Neural progenitor cell (in vitro differentiated cells): ENCODE data around the gene GJA4. TPM values are rescaled to one million over a fixed set of nuclear protein-coding genes. Genes with fewer than 3 reads are reported as not detected.

ENCODE experiments used
- DNase-seq: peaks from one replicate; pipeline ENCODE4 v3.0.0-alpha.2; 2016; ENCODE audit warnings: low spot score
- H2AFZ ChIP-seq: fragments of 200-600 bp; sonication (generic); replicated peaks from 2 replicates; pipeline ENCODE4 v1.6.1; 2016; ENCODE audit warnings: antibody characterized with exemption
- H3F3A ChIP-seq: fragments of 200-600 bp; sonication (generic); 2 replicates; pipeline ENCODE4 v1.6.1; 2016; ENCODE audit warnings: antibody characterized with exemption, low read depth
- H3K27ac ChIP-seq: fragments of 200-600 bp; sonication (generic); 2 replicates; pipeline ENCODE4 v1.5.1; 2016; ENCODE audit warnings: mild to moderate bottlenecking
- H3K27me3 ChIP-seq: fragments of 200-600 bp; sonication (generic); 2 replicates; pipeline ENCODE4 v1.6.1; 2016; ENCODE audit warnings: mild to moderate bottlenecking, moderate library complexity
- H3K36me3 ChIP-seq: fragments of 200-600 bp; sonication (generic); 2 replicates; pipeline ENCODE4 v1.5.1; 2016
- H3K4me1 ChIP-seq: fragments of 200-600 bp; sonication (generic); 2 replicates; pipeline ENCODE4 v1.6.1; 2016; ENCODE audit warnings: mixed run types
- H3K4me2 ChIP-seq: fragments of 200-600 bp; sonication (generic); 2 replicates; pipeline ENCODE4 v1.6.1; 2016
- H3K4me3 ChIP-seq: fragments of 200-600 bp; sonication (generic); 2 replicates; pipeline ENCODE4 v1.5.1; 2016
- H3K79me2 ChIP-seq: fragments of 200-600 bp; sonication (generic); 2 replicates; pipeline ENCODE4 v1.6.1; 2016; ENCODE audit warnings: low read depth
- H3K9ac ChIP-seq: fragments of 200-600 bp; sonication (generic); 2 replicates; pipeline ENCODE4 v1.6.1; 2016
- H3K9me3 ChIP-seq: fragments of 200-600 bp; sonication (generic); 2 replicates; pipeline ENCODE4 v1.5.1; 2016; ENCODE audit warnings: low read depth
- H4K20me1 ChIP-seq: fragments of 200-600 bp; sonication (generic); 2 replicates; pipeline ENCODE4 v1.6.1; 2016; ENCODE audit warnings: low read depth
- H3K27ac Mint-ChIP-seq: 3 replicates; pipeline ENCODE4 v1.8.0; 2021; ENCODE audit warnings: mixed read lengths
- H3K27me3 Mint-ChIP-seq: 2 replicates; pipeline ENCODE4 v1.8.0; 2022; ENCODE audit warnings: low read depth, mild to moderate bottlenecking, inconsistent platforms, moderate library complexity, mixed read lengths; ENCODE audit not compliant: insufficient read depth
- H3K36me3 Mint-ChIP-seq: 3 replicates; pipeline ENCODE4 v1.8.0; 2021; ENCODE audit warnings: mixed read lengths
- H3K4me1 Mint-ChIP-seq: 3 replicates; pipeline ENCODE4 v1.8.0; 2021; ENCODE audit warnings: mixed read lengths
- H3K4me3 Mint-ChIP-seq: 3 replicates; pipeline ENCODE4 v1.8.0; 2021; ENCODE audit warnings: mild to moderate bottlenecking, moderate library complexity, mixed read lengths
- H3K9me3 Mint-ChIP-seq: 3 replicates; pipeline ENCODE4 v1.8.0; 2020; ENCODE audit warnings: mixed read lengths
- EZH2 ChIP-seq: fragments of 200-600 bp; sonication (generic); IDR thresholded peaks from 2 replicates; pipeline ENCODE4 v1.6.1; 2017; ENCODE audit warnings: antibody characterized with exemption, mild to moderate bottlenecking, moderate library complexity
- EZH2phosphoT487 ChIP-seq: fragments of 200-600 bp; sonication (generic); IDR thresholded peaks from 2 replicates; pipeline ENCODE4 v1.6.1; 2017; ENCODE audit warnings: antibody characterized with exemption
- total RNA-seq: library from RNA; depleted of rRNA; stranded (reverse); fragments of >200 nt; gene quantifications from 2 replicates; pipeline ENCODE4 v1.2.3, GENCODE V29; 2015; ENCODE audit warnings: low replicate concordance
- TF ChIP-seq, protein P1 (sequence below): fragments of 200-600 bp; sonication (generic); IDR thresholded peaks from 2 replicates; pipeline ENCODE4 v1.5.1; 2017; ENCODE audit warnings: antibody characterized with exemption, mild to moderate bottlenecking

GJA4 gene
- total RNA-seq, 1 donor from 2014 or later, result not detected

DNA sequence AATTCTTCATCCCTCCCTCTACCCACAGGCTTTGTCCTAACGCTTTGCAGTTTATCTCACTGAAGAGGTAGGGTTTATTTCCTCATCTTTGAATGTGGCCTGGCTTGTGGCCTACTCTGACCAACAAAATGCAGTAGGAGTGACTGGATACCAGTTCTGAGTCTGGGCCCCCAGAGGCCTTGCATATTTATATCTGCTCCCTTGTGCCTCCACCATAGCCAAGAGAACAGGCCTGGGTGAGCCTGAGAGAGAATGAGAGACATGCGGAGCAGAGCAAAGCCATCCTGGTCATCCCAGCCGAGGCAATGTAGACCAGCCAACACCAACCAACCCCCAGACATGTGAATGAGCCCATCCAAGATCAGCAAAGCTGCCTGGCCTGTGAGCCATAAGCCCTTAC lies 36.5 kb downstream of the GJA4 start:
- no peak overlapping the region for H3K9ac ChIP-seq
- no peak for TF ChIP-seq EZH2
- TF ChIP-seq EZH2phosphoT487, result no peak
- TF ChIP-seq, protein P1, sequence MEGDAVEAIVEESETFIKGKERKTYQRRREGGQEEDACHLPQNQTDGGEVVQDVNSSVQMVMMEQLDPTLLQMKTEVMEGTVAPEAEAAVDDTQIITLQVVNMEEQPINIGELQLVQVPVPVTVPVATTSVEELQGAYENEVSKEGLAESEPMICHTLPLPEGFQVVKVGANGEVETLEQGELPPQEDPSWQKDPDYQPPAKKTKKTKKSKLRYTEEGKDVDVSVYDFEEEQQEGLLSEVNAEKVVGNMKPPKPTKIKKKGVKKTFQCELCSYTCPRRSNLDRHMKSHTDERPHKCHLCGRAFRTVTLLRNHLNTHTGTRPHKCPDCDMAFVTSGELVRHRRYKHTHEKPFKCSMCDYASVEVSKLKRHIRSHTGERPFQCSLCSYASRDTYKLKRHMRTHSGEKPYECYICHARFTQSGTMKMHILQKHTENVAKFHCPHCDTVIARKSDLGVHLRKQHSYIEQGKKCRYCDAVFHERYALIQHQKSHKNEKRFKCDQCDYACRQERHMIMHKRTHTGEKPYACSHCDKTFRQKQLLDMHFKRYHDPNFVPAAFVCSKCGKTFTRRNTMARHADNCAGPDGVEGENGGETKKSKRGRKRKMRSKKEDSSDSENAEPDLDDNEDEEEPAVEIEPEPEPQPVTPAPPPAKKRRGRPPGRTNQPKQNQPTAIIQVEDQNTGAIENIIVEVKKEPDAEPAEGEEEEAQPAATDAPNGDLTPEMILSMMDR, result no peak
- no peaks in the 10 kb centered on the region for H3K79me2 ChIP-seq
- H3K4me1 ChIP-seq, result no peaks in the 10 kb centered on the region
- Mint-ChIP-seq H3K36me3 (peaks cover 3% of the 10 kb centered on the region), H3K27me3 (no peaks in the 10 kb centered on the region), H3K4me1 (peaks cover 12% of the 10 kb centered on the region), H3K27ac (no peak overlapping the region), H3K9me3 (no peaks in the 10 kb centered on the region), H3K4me3 (no peak overlapping the region)
- no peak overlapping the region for H3K4me2 ChIP-seq
- no peaks in the 10 kb centered on the region for H3K27me3 ChIP-seq
- H2AFZ ChIP-seq, result no peak overlapping the region
- H3K36me3 ChIP-seq, result no peaks in the 10 kb centered on the region
- H3K27ac ChIP-seq, result no peak overlapping the region
- no peaks in the 10 kb centered on the region for H4K20me1 ChIP-seq
- H3K4me3 ChIP-seq, result no peak overlapping the region
- no peaks in the 10 kb centered on the region for H3K9me3 ChIP-seq
- no peak for DNase-seq
- H3F3A ChIP-seq, result no peaks in the 10 kb centered on the region

DNA sequence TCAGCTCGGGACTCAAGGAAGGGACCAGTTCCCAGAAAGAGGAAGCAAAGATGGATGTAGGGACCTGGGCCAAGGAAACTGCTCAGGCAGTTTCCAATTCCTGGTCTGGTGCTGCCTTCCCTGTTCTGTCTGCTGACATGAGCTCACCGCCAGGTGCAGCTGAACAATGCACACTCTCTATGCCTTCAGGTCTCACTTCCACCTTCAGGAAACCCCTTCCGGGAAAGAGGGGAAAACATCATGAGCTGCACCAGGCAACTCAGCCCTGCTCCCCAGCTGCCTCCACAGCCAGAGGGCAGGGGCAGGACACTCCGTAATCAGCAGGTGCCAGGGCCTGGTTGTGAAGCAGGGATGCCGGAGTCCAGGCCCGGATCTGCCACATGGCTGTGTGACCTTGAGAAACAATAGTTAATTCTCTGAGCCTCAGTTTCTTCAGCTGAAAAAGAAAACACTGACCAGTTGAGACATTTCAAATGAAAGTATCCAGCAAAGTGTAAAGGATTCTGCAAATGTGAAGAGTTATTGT lies 39.0 kb downstream of the GJA4 start:
- Histone ChIP-seq H3K4me1 (no peaks in the 10 kb centered on the region), H3F3A (no peaks in the 10 kb centered on the region), H3K9ac (no peak overlapping the region), H3K4me2 (no peak overlapping the region), H3K4me3 (no peak overlapping the region), H3K36me3 (no peaks in the 10 kb centered on the region), H3K79me2 (no peaks in the 10 kb centered on the region), H4K20me1 (no peaks in the 10 kb centered on the region), H3K9me3 (no peaks in the 10 kb centered on the region), H3K27ac (no peak overlapping the region), H3K27me3 (no peaks in the 10 kb centered on the region), H2AFZ (no peak overlapping the region)
- Mint-ChIP-seq H3K9me3 (no peaks in the 10 kb centered on the region), H3K36me3 (peaks cover 3% of the 10 kb centered on the region), H3K4me1 (peaks cover 20% of the 10 kb centered on the region), H3K27ac (no peak overlapping the region), H3K4me3 (no peak overlapping the region), H3K27me3 (no peaks in the 10 kb centered on the region)
- DNase-seq, result no peak
- no peak for TF ChIP-seq EZH2
- TF ChIP-seq, protein P1, result no peak
- no peak for TF ChIP-seq EZH2phosphoT487

DNA sequence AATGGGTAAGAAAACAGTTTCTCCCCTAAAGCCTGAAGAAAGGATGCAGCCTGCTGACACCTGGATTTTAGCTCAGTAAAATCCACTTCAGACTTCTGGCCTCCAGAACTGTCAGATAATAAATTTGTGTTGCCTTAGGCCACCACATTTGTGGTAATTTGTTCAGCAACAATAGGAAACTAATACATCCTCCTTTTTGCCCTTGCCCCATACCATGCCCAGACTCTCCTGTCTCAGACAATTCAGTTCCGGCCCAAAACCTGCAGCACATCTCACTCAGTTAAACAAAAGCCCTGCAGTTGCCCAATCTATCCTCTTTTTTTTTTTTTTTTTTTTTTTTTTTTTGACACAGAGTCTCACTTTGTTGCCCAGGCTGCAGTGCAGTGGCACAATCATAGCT lies 40.9 kb downstream of the GJA4 start:
- Mint-ChIP-seq H3K4me3 (no peak overlapping the region), H3K4me1 (peaks cover 16% of the 10 kb centered on the region), H3K27ac (no peak overlapping the region), H3K36me3 (peaks cover 3% of the 10 kb centered on the region), H3K9me3 (no peaks in the 10 kb centered on the region), H3K27me3 (no peaks in the 10 kb centered on the region)
- TF ChIP-seq, protein P1, result no peak
- TF ChIP-seq EZH2 (no peak), EZH2phosphoT487 (no peak)
- no peaks in the 10 kb centered on the region for H4K20me1 ChIP-seq
- H3K4me1 ChIP-seq, result no peaks in the 10 kb centered on the region
- H3K4me3 ChIP-seq, result no peak overlapping the region
- H3K27ac ChIP-seq, result no peak overlapping the region
- no peak for DNase-seq
- no peaks in the 10 kb centered on the region for H3K27me3 ChIP-seq
- no peaks in the 10 kb centered on the region for H3K79me2 ChIP-seq
- no peak overlapping the region for H3K9ac ChIP-seq
- no peaks in the 10 kb centered on the region for H3K36me3 ChIP-seq
- H3K4me2 ChIP-seq, result no peak overlapping the region
- no peaks in the 10 kb centered on the region for H3F3A ChIP-seq
- H3K9me3 ChIP-seq, result no peaks in the 10 kb centered on the region
- H2AFZ ChIP-seq, result no peak overlapping the region
